HepG2 (cell line): Measurements from ENCODE around the gene SRCIN1. TPM values are rescaled to one million over a fixed set of nuclear protein-coding genes. Genes with fewer than 3 reads are reported as not detected.

Source experiments
- CC2D1A ChIP-seq: sonication (generic); formaldehyde crosslinking; IDR thresholded peaks from 2 replicates; pipeline ENCODE4 v1.8.1; 2023; ENCODE audit warnings: mild to moderate bottlenecking, missing genetic modification reagents
- CEBPG ChIP-seq: IDR thresholded peaks from 2 replicates; pipeline ENCODE4 v1.6.1; 2016
- HNRNPLL ChIP-seq: fragments of 200-400 bp; formaldehyde crosslinking; IDR thresholded peaks from 2 replicates; pipeline ENCODE4 v1.6.1; 2017; ENCODE audit warnings: mild to moderate bottlenecking, low read depth, low read length; ENCODE audit not compliant: poor library complexity, severe bottlenecking
- JUN ChIP-seq: sonication (generic); formaldehyde crosslinking; IDR thresholded peaks from 2 replicates; pipeline ENCODE4 v1.4.0; 2020; ENCODE audit warnings: mild to moderate bottlenecking, missing genetic modification reagents
- NONO ChIP-seq, 2 experiments: fragments of 450-650 bp in 1 of 2; sonication (generic) in 1 of 2; formaldehyde crosslinking in 1 of 2; IDR thresholded peaks in 1 of 2; conservative IDR thresholded peaks in 1 of 2; 2 replicates each; pipeline versions ENCODE4 v1.6.1 to v1.8.0; 2017 to 2022; ENCODE audit warnings: mild to moderate bottlenecking in 1 of 2, missing genetic modification reagents in 1 of 2, moderate library complexity in 1 of 2
- RBFOX2 ChIP-seq: fragments of 200-400 bp; formaldehyde crosslinking; IDR thresholded peaks from 2 replicates; pipeline ENCODE4 v1.6.1; 2017; ENCODE audit warnings: low read depth, mild to moderate bottlenecking, low read length
- SALL1 ChIP-seq: sonication (generic); formaldehyde crosslinking; IDR thresholded peaks from 2 replicates; pipeline ENCODE4 v1.8.0; 2022; ENCODE audit warnings: mild to moderate bottlenecking, missing genetic modification reagents
- TBP ChIP-seq: sonication (generic); formaldehyde crosslinking; IDR thresholded peaks from 2 replicates; pipeline ENCODE4 v1.5.0; 2020; ENCODE audit warnings: missing genetic modification reagents
- XBP1 ChIP-seq: sonication (generic); formaldehyde crosslinking; IDR thresholded peaks from 2 replicates; pipeline ENCODE4 v1.5.0; 2020; ENCODE audit warnings: missing genetic modification reagents
- ZMYM4 ChIP-seq: sonication (generic); formaldehyde crosslinking; IDR thresholded peaks from 2 replicates; pipeline ENCODE4 v1.8.1; 2023; ENCODE audit warnings: mild to moderate bottlenecking, missing genetic modification reagents
- ZNF253 ChIP-seq: sonication (generic); formaldehyde crosslinking; IDR thresholded peaks from 2 replicates; pipeline ENCODE4 v1.8.0; 2022; ENCODE audit warnings: mild to moderate bottlenecking, missing genetic modification reagents, borderline replicate concordance
- ZNF317 ChIP-seq: sonication (generic); formaldehyde crosslinking; IDR thresholded peaks from 2 replicates; pipeline ENCODE4 v1.5.0; 2020; ENCODE audit warnings: mild to moderate bottlenecking, missing genetic modification reagents
- ZNF33B ChIP-seq: sonication (generic); formaldehyde crosslinking; IDR thresholded peaks from 2 replicates; pipeline ENCODE4 v1.5.1; 2020; ENCODE audit warnings: mild to moderate bottlenecking, missing genetic modification reagents
- ZNF547 ChIP-seq: sonication (generic); formaldehyde crosslinking; IDR thresholded peaks from 2 replicates; pipeline ENCODE4 v1.5.1; 2020; ENCODE audit warnings: mild to moderate bottlenecking, missing genetic modification reagents
- polyA plus RNA-seq, 8 experiments: library from polyadenylated mRNA; depleted of rRNA in 3 of 8; stranded (reverse) in 7 of 8; unstranded in 1 of 8; fragments of >200 nt; fragmentation: Illumina TruSeq in 4 of 8; extraction: Trizol in 4 of 8; gene quantifications; 2 replicates each; pipeline versions ENCODE4 v1.2.1 to v1.2.3, GENCODE V29; 2011 to 2016; ENCODE audit warnings: low read depth in 4 of 8, missing spikeins in 1 of 8, mixed read lengths in 1 of 8; ENCODE audit not compliant: insufficient read depth in 1 of 8
- total RNA-seq, 5 experiments: library from RNA; depleted of rRNA; stranded (reverse); fragments of >200 nt; fragmentation: Illumina TruSeq; extraction: Trizol; gene quantifications; 2 replicates each; pipeline ENCODE4 v1.2.3, GENCODE V29; 2016; ENCODE audit warnings: low read depth in 1 of 5
- TF ChIP-seq, protein P1 (sequence below): sonication (generic); formaldehyde crosslinking; IDR thresholded peaks from 2 replicates; pipeline ENCODE4 v1.8.0; 2022; ENCODE audit warnings: missing genetic modification reagents, mild to moderate bottlenecking, borderline replicate concordance
- TF ChIP-seq, protein P2 (sequence below): IDR thresholded peaks from 2 replicates; pipeline ENCODE4 v1.6.1; 2012; ENCODE audit warnings: inconsistent platforms
- TF ChIP-seq, protein P3 (sequence below): sonication (generic); formaldehyde crosslinking; IDR thresholded peaks from 2 replicates; pipeline ENCODE4 v1.5.0; 2020; ENCODE audit warnings: mild to moderate bottlenecking, missing genetic modification reagents, moderate library complexity
- TF ChIP-seq, protein P4 (sequence below): sonication (generic); formaldehyde crosslinking; IDR thresholded peaks from 2 replicates; pipeline ENCODE4 v1.4.0; 2020; ENCODE audit warnings: missing genetic modification reagents
- TF ChIP-seq, protein P5 (sequence below): fragments of 450-650 bp; IDR thresholded peaks from 2 replicates; pipeline ENCODE4 v1.6.1; 2017
- TF ChIP-seq, protein P6 (sequence below): sonication (generic); formaldehyde crosslinking; IDR thresholded peaks from 2 replicates; pipeline ENCODE4 v1.5.1; 2020; ENCODE audit warnings: mild to moderate bottlenecking, moderate library complexity, missing genetic modification reagents
- TF ChIP-seq, protein P7 (sequence below): sonication (generic); formaldehyde crosslinking; IDR thresholded peaks from 2 replicates; pipeline ENCODE4 v1.8.0; 2022; ENCODE audit warnings: missing genetic modification reagents, mild to moderate bottlenecking, inconsistent platforms, borderline replicate concordance

The SRCIN1 gene
- total and polyA plus RNA-seq, 2 of the 13 experiments (the other 11 are each of a cell fraction or from before 2014, with no cell fraction given) = 1.2 to 9.6 TPM

DNA sequence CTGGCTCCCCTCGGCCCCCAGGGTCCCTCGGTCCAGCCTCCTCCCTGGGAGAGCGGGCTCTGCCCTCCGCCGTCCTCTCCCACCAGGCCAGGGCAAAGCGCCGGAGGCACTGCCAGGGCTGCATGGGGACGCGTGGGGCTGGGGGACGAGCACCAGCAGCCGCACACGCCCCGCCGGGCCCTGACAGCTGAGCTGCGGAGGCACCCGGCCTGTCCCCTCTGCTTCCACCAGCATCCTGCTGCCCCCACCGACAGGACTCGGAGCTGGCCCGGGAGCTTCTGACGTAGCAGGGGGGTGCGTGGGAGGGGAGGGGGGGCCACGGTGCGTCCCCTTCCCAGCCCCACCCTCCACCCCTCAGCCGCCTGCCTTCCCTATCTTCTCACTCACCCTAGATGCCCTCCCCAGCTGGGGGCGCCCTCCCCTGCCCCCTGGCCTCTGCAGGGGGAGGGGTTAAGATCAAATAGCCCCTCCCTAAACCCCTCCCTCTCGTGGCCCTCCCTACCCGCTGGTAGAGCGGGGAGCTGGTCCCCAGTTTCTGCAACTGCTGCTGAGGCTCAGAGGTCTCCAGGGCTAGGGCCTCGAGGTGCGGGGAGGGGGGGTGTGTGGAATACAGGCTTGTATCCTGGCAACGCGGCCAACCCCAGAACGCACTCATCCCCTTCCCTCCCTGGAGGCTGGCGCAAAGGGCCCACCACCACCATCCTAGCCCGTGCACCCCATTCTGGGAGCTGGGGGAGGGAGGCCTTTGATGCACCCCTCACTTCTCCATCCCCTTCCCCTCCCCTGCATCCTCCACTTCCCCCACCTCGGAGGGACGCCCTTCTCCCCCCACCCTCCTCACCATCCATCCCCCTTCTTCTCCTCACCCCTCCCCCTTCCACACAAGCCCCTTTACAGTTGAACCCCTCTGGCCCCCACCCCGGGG, 1.0 kb downstream of the SRCIN1 start (continued):
- TF ChIP-seq, protein P1, sequence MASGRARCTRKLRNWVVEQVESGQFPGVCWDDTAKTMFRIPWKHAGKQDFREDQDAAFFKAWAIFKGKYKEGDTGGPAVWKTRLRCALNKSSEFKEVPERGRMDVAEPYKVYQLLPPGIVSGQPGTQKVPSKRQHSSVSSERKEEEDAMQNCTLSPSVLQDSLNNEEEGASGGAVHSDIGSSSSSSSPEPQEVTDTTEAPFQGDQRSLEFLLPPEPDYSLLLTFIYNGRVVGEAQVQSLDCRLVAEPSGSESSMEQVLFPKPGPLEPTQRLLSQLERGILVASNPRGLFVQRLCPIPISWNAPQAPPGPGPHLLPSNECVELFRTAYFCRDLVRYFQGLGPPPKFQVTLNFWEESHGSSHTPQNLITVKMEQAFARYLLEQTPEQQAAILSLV (CRISPR knock-in tag) = no peak
- TF ChIP-seq HNRNPLL (peak; percentile 38), SALL1 (CRISPR knock-in tag) (no peak; the same call in 1 of the 2 replicates), CEBPG (CRISPR knock-in tag) (no peak), RBFOX2 (peak; percentile 72), XBP1 (CRISPR knock-in tag) (no peak), ZNF317 (CRISPR knock-in tag) (no peak), ZNF33B (CRISPR knock-in tag) (no peak), CC2D1A (CRISPR knock-in tag) (no peak), ZNF253 (CRISPR knock-in tag) (no peak), NONO (IDR thresholded peaks at IDR 0.05) (no peak), NONO (CRISPR knock-in tag; conservative IDR thresholded peaks at IDR 0.05) (peak; percentile 54), JUN (CRISPR knock-in tag) (0 out of 2 replicates have a peak, but pooled peaks have one; percentile 13), ZMYM4 (CRISPR knock-in tag) (no peak), ZNF547 (CRISPR knock-in tag) (0 out of 2 replicates have a peak, but pooled peaks have one; percentile 35), TBP (no peak)
- TF ChIP-seq, protein P2, sequence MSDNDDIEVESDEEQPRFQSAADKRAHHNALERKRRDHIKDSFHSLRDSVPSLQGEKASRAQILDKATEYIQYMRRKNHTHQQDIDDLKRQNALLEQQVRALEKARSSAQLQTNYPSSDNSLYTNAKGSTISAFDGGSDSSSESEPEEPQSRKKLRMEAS = 0 out of 2 replicates have a peak, but pooled peaks have one; percentile 10
- TF ChIP-seq, protein P3, sequence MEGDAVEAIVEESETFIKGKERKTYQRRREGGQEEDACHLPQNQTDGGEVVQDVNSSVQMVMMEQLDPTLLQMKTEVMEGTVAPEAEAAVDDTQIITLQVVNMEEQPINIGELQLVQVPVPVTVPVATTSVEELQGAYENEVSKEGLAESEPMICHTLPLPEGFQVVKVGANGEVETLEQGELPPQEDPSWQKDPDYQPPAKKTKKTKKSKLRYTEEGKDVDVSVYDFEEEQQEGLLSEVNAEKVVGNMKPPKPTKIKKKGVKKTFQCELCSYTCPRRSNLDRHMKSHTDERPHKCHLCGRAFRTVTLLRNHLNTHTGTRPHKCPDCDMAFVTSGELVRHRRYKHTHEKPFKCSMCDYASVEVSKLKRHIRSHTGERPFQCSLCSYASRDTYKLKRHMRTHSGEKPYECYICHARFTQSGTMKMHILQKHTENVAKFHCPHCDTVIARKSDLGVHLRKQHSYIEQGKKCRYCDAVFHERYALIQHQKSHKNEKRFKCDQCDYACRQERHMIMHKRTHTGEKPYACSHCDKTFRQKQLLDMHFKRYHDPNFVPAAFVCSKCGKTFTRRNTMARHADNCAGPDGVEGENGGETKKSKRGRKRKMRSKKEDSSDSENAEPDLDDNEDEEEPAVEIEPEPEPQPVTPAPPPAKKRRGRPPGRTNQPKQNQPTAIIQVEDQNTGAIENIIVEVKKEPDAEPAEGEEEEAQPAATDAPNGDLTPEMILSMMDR (CRISPR knock-in tag) = peak; percentile 84
- TF ChIP-seq, protein P4, sequence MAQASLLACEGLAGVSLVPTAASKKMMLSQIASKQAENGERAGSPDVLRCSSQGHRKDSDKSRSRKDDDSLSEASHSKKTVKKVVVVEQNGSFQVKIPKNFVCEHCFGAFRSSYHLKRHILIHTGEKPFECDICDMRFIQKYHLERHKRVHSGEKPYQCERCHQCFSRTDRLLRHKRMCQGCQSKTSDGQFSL (CRISPR knock-in tag) = peak; percentile 41; the same call in 1 of the 2 replicates
- TF ChIP-seq, protein P5, sequence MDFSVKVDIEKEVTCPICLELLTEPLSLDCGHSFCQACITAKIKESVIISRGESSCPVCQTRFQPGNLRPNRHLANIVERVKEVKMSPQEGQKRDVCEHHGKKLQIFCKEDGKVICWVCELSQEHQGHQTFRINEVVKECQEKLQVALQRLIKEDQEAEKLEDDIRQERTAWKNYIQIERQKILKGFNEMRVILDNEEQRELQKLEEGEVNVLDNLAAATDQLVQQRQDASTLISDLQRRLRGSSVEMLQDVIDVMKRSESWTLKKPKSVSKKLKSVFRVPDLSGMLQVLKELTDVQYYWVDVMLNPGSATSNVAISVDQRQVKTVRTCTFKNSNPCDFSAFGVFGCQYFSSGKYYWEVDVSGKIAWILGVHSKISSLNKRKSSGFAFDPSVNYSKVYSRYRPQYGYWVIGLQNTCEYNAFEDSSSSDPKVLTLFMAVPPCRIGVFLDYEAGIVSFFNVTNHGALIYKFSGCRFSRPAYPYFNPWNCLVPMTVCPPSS = no peak
- TF ChIP-seq, protein P6, sequence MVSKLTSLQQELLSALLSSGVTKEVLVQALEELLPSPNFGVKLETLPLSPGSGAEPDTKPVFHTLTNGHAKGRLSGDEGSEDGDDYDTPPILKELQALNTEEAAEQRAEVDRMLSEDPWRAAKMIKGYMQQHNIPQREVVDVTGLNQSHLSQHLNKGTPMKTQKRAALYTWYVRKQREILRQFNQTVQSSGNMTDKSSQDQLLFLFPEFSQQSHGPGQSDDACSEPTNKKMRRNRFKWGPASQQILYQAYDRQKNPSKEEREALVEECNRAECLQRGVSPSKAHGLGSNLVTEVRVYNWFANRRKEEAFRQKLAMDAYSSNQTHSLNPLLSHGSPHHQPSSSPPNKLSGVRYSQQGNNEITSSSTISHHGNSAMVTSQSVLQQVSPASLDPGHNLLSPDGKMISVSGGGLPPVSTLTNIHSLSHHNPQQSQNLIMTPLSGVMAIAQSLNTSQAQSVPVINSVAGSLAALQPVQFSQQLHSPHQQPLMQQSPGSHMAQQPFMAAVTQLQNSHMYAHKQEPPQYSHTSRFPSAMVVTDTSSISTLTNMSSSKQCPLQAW (CRISPR knock-in tag) = peak; percentile 63
- TF ChIP-seq, protein P7, sequence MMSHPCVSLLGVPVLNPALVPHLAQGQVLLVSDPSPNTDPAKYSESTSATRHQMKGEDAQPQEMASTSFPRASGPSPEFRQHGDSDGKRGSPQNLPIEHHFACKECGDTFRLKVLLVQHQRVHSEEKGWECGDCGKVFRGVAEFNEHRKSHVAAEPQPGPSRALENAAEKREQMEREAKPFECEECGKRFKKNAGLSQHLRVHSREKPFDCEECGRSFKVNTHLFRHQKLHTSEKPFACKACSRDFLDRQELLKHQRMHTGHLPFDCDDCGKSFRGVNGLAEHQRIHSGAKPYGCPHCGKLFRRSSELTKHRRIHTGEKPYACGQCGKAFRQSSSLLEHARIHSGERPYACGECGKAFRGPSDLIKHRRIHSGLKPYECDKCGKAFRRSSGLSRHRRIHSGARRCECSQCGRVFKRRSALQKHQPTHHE (CRISPR knock-in tag) = no peak
